H1 (cell line): ENCODE measurements around the gene MUC4. TPM values are rescaled to one million over a fixed set of nuclear protein-coding genes. Genes with fewer than 3 reads are reported as not detected.

Experiments used
- CTCF ChIA-PET: fragments of 300-600 bp; sonication (Branson Sonifier 250); formaldehyde crosslinking; loops from one replicate; lab custom pipeline; 2021; ENCODE audit not compliant: partially characterized antibody; lab: Charles Lee
- POLR2A ChIA-PET: fragments of 300-600 bp; sonication (Branson Sonifier 250); formaldehyde crosslinking; loops from one replicate; lab custom pipeline; 2021; ENCODE audit warnings: inconsistent platforms; ENCODE audit not compliant: partially characterized antibody; lab: Charles Lee
- DNase-seq, 2 experiments: peaks; one replicate each; pipeline versions ENCODE4 v3.0.0 to v3.0.0-alpha.2; 2010 to 2022; ENCODE audit warnings: low spot score in 2 of 2, low read depth in 1 of 2, mixed read lengths in 1 of 2
- FAIRE-seq: peaks from 2 replicates; lab custom pipeline; 2011; peaks lifted over from hg19 to GRCh38; lab: Jason Lieb, UNC
- H2AFZ ChIP-seq: 2 replicates; pipeline ENCODE4 v1.8.1; 2012; ENCODE audit warnings: low read length, inconsistent platforms
- H2AK5ac ChIP-seq: 2 replicates; pipeline ENCODE4 v1.6.1; 2013; ENCODE audit warnings: low read depth, low read length
- H2BK120ac ChIP-seq: replicated peaks from 2 replicates; pipeline ENCODE3; 2013; ENCODE audit warnings: low read depth, low read length, inconsistent platforms
- H2BK12ac ChIP-seq: 2 replicates; pipeline ENCODE4 v1.6.1; 2013; ENCODE audit warnings: low read depth, low read length
- H2BK15ac ChIP-seq: 2 replicates; pipeline ENCODE4 v1.6.1; 2013; ENCODE audit warnings: low read length
- H2BK20ac ChIP-seq: 2 replicates; pipeline ENCODE4 v1.6.1; 2013; ENCODE audit warnings: low read length
- H2BK5ac ChIP-seq: 2 replicates; pipeline ENCODE4 v1.6.1; 2013; ENCODE audit warnings: low read depth, low read length
- H3K14ac ChIP-seq: 2 replicates; pipeline ENCODE4 v1.6.1; 2013; ENCODE audit warnings: inconsistent platforms; ENCODE audit not compliant: insufficient read length
- H3K18ac ChIP-seq: 2 replicates; pipeline ENCODE4 v1.6.1; 2013; ENCODE audit warnings: low read length; ENCODE audit errors: extremely low read depth
- H3K23ac ChIP-seq: 2 replicates; pipeline ENCODE4 v1.6.1; 2013; ENCODE audit warnings: inconsistent platforms; ENCODE audit not compliant: insufficient read length
- H3K23me2 ChIP-seq: 2 replicates; pipeline ENCODE4 v1.6.1; 2013; ENCODE audit warnings: low read depth, low read length
- H3K27ac ChIP-seq: 2 replicates; pipeline ENCODE4 v1.6.1; 2011; ENCODE audit warnings: low read depth, low read length, inconsistent platforms
- H3K27me3 ChIP-seq, 4 experiments: replicated peaks in 1 of 4; 1 replicate in 1 of 4; 2 replicates in 3 of 4; pipeline versions ENCODE4 v1.6.1 to v1.8.1; 2011 to 2013; ENCODE audit warnings: low read length in 3 of 4, mild to moderate bottlenecking in 3 of 4, inconsistent platforms in 2 of 4, mixed read lengths in 2 of 4, moderate library complexity in 1 of 4; ENCODE audit not compliant: control insufficient read depth in 3 of 4, insufficient read depth in 3 of 4; ENCODE audit errors: extremely low read depth in 1 of 4
- H3K36me3 ChIP-seq, 4 experiments: 2 replicates each; pipeline versions ENCODE4 v1.6.1 to v1.8.1; 2011 to 2013; ENCODE audit warnings: mild to moderate bottlenecking in 4 of 4, low read length in 3 of 4, moderate library complexity in 2 of 4, control low read depth in 1 of 4, inconsistent platforms in 1 of 4; ENCODE audit not compliant: insufficient read depth in 4 of 4, control insufficient read depth in 2 of 4
- H3K4ac ChIP-seq: replicated peaks from 2 replicates; pipeline ENCODE3; 2013; ENCODE audit warnings: low read length, low read depth, mixed read lengths, inconsistent platforms; ENCODE audit not compliant: insufficient read length
- H3K4me1 ChIP-seq, 4 experiments: replicated peaks in 1 of 4; 1 replicate in 1 of 4; 2 replicates in 3 of 4; pipeline versions ENCODE4 v1.6.1 to v1.8.1; 2011 to 2013; ENCODE audit warnings: low read length in 3 of 4, inconsistent platforms in 2 of 4, mixed read lengths in 1 of 4; ENCODE audit not compliant: insufficient read depth in 4 of 4, control insufficient read depth in 3 of 4
- H3K4me2 ChIP-seq, 2 experiments: 2 replicates each; pipeline versions ENCODE4 v1.6.1 to v1.8.1; 2011 to 2013; ENCODE audit warnings: low read depth in 2 of 2, low read length in 2 of 2, control low read depth in 1 of 2, inconsistent platforms in 1 of 2, mild to moderate bottlenecking in 1 of 2; ENCODE audit not compliant: insufficient read depth in 1 of 2
- H3K4me3 ChIP-seq, 4 experiments: fragments of 200-600, 300-600 bp in 1 of 4; sonication (generic), shearing (Covaris generic), sonication (Bioruptor Twin) in 1 of 4; 2 replicates each; pipeline versions ENCODE4 v1.5.1 to v1.8.1; 2011 to 2016; ENCODE audit warnings: low read length in 4 of 4, low read depth in 3 of 4, control low read depth in 2 of 4, inconsistent platforms in 2 of 4, mild to moderate bottlenecking in 2 of 4, mixed read lengths in 1 of 4, moderate library complexity in 1 of 4; ENCODE audit not compliant: insufficient read depth in 2 of 4; ENCODE audit errors: extremely low read depth in 1 of 4
- H3K56ac ChIP-seq: replicated peaks from 2 replicates; pipeline ENCODE3; 2013; ENCODE audit warnings: low read depth, mild to moderate bottlenecking, mixed read lengths, low read length, inconsistent platforms; ENCODE audit not compliant: insufficient read length
- H3K79me1 ChIP-seq: 2 replicates; pipeline ENCODE4 v1.6.1; 2013; ENCODE audit warnings: low read depth, low read length, control low read depth
- H3K79me2 ChIP-seq, 2 experiments: 2 replicates each; pipeline versions ENCODE4 v1.6.1 to v1.8.1; 2012 to 2013; ENCODE audit warnings: low read length in 2 of 2, mild to moderate bottlenecking in 2 of 2, inconsistent platforms in 1 of 2; ENCODE audit not compliant: insufficient read depth in 2 of 2, control insufficient read depth in 1 of 2
- H3K9ac ChIP-seq, 4 experiments: replicated peaks in 1 of 4; 1 replicate in 1 of 4; 2 replicates in 3 of 4; pipeline versions ENCODE4 v1.6.1 to v1.8.1; 2011 to 2013; ENCODE audit warnings: low read depth in 3 of 4, low read length in 3 of 4, control low read depth in 2 of 4, mild to moderate bottlenecking in 2 of 4, moderate library complexity in 2 of 4, inconsistent platforms in 1 of 4; ENCODE audit errors: extremely low read depth in 1 of 4
- H3K9me3 ChIP-seq, 2 experiments: 2 replicates each; pipeline versions ENCODE4 v1.6.1 to v1.8.1; 2012 to 2013; ENCODE audit warnings: mild to moderate bottlenecking in 2 of 2, moderate library complexity in 2 of 2, control low read depth in 1 of 2, inconsistent platforms in 1 of 2, low read depth in 1 of 2, low read length in 1 of 2, mixed read lengths in 1 of 2; ENCODE audit not compliant: insufficient read depth in 2 of 2
- H4K20me1 ChIP-seq, 2 experiments: replicated peaks in 1 of 2; 2 replicates each; pipeline versions ENCODE3 to v1.8.1; 2011 to 2013; ENCODE audit warnings: inconsistent platforms in 2 of 2, low read length in 2 of 2, mild to moderate bottlenecking in 1 of 2; ENCODE audit not compliant: insufficient read depth in 2 of 2, control insufficient read depth in 1 of 2
- H4K5ac ChIP-seq: 2 replicates; pipeline ENCODE4 v1.6.1; 2013; ENCODE audit warnings: low read length, low read depth, mixed read lengths, inconsistent platforms; ENCODE audit not compliant: insufficient read length
- H4K8ac ChIP-seq: 2 replicates; pipeline ENCODE4 v1.8.0; 2013; ENCODE audit warnings: mild to moderate bottlenecking, moderate library complexity, low read length, inconsistent platforms; ENCODE audit not compliant: insufficient read depth; ENCODE audit errors: extremely low read depth
- H4K91ac ChIP-seq: replicated peaks from 2 replicates; pipeline ENCODE3; 2013; ENCODE audit warnings: low read length, mixed read lengths, inconsistent platforms; ENCODE audit not compliant: insufficient read length
- EZH2 ChIP-seq: fragments of 200-600 bp; sonication (generic); IDR thresholded peaks from 2 replicates; pipeline ENCODE4 v1.7.1; 2012; ENCODE audit warnings: low read depth, mild to moderate bottlenecking, moderate library complexity, low read length, inconsistent platforms; ENCODE audit not compliant: severe bottlenecking
- HDAC6 ChIP-seq: IDR thresholded peaks from one replicate; pipeline ENCODE4 v1.7.1; 2012; ENCODE audit warnings: low read depth, mild to moderate bottlenecking, inconsistent platforms, low read length, moderate library complexity
- POLR2A ChIP-seq, 2 experiments: IDR thresholded peaks; 1 replicate in 1 of 2; 2 replicates in 1 of 2; pipeline ENCODE4 v1.6.1; 2011; ENCODE audit warnings: low read depth in 2 of 2, low read length in 2 of 2, mild to moderate bottlenecking in 2 of 2; ENCODE audit errors: control extremely low read depth in 1 of 2
- POLR2AphosphoS5 ChIP-seq: IDR thresholded peaks from 2 replicates; pipeline ENCODE4 v1.6.1; 2011; ENCODE audit warnings: low read depth, low read length
- RBBP5 ChIP-seq: IDR thresholded peaks from 2 replicates; pipeline ENCODE4 v1.7.1; 2012; ENCODE audit warnings: low read depth, mild to moderate bottlenecking, inconsistent platforms, low read length, moderate library complexity, borderline replicate concordance
- TAF1 ChIP-seq: IDR thresholded peaks from 2 replicates; pipeline ENCODE4 v1.6.1; 2011; ENCODE audit warnings: mild to moderate bottlenecking, low read depth, low read length
- TAF7 ChIP-seq: optimal IDR thresholded peaks from 2 replicates; pipeline ENCODE3; 2011; ENCODE audit warnings: low read depth, mild to moderate bottlenecking, inconsistent platforms, low read length, moderate library complexity, borderline replicate concordance
- TBP ChIP-seq: IDR thresholded peaks from 2 replicates; pipeline ENCODE4 v1.6.1; 2011; ENCODE audit warnings: low read depth, low read length, improper control_type of control experiment
- ZNF274 ChIP-seq: IDR thresholded peaks from 2 replicates; pipeline ENCODE4 v1.7.0; 2012; ENCODE audit warnings: low read length, borderline replicate concordance; ENCODE audit errors: extremely low read depth
- WGBS, 2 experiments: shearing (Covaris generic) in 1 of 2; methylation state at CpG; one replicate each; pipeline versions ENCODE4 v1.1.6 to v1.1.7; 2013 to 2015; ENCODE audit warnings: low lambda C conversion rate in 2 of 2, mixed read lengths in 2 of 2, inconsistent platforms in 1 of 2, low coverage in 1 of 2, missing lambda C conversion rate in 1 of 2; ENCODE audit not compliant: insufficient replicate concordance in 2 of 2, insufficient coverage in 1 of 2, insufficient read length in 1 of 2; ENCODE audit errors: extremely low coverage in 1 of 2, missing lambda C conversion rate in 1 of 2; 5-methylcytosine and 5-hydroxymethylcytosine counted together
- polyA plus RNA-seq, 7 experiments: library from polyadenylated mRNA; depleted of rRNA in 3 of 7; stranded (reverse) in 5 of 7; unstranded in 2 of 7; fragments of >200 nt in 5 of 7; fragments of 200-250 nt in 2 of 7; gene quantifications; 1 replicate in 5 of 7; 2 replicates in 1 of 7; 4 replicates in 1 of 7; pipeline versions ENCODE4 v1.2.1 to v1.2.3, GENCODE V29; 2011 to 2013; ENCODE audit warnings: missing spikeins in 2 of 7, mixed read lengths in 2 of 7
- total RNA-seq: library from RNA; stranded (reverse); fragmentation: NEBNext Ultra II Directional; extraction: Animal tissue kit (Norgen Biotek cat#: 25700); gene quantifications from 2 replicates; pipeline ENCODE4 v1.2.1, GENCODE V29; 2021

MUC4 gene
- total and polyA plus RNA-seq, 2 of the 8 experiments (the other 6 are each of a cell fraction or from before 2014, with no cell fraction given) = 0.89 to 2.0 TPM

GRCh38 chr3:195754141-195754540 is 57.6 kb downstream of the MUC4 start:
- Histone ChIP-seq H3K27me3 (no peaks in the 10 kb centered on the region), H3K18ac (no peak overlapping the region), H3K27ac (no peak overlapping the region), H4K8ac (0 out of 2 replicates have a peak overlapping the region, but pooled peaks have one; percentile 80), H4K20me1 (no peaks in the 10 kb centered on the region), H2BK12ac (no peak overlapping the region), H3K36me3 (no peaks in the 10 kb centered on the region), H3K4me1 (peaks cover 0 to 10% (median 5%) of the 10 kb centered on the region in 4 experiments; a peak in 3 of 7 replicates), H3K14ac (no peak overlapping the region), H3K4ac (no peak overlapping the region), H2BK120ac (no peak overlapping the region), H4K91ac (no peak overlapping the region), H3K9me3 (no peaks in the 10 kb centered on the region), H3K23me2 (no peaks in the 10 kb centered on the region), H3K4me3 (no peak overlapping the region), H2AFZ (no peak overlapping the region), H3K9ac (no peak overlapping the region), H3K23ac (no peak overlapping the region), H2BK20ac (no peak overlapping the region), H4K5ac (no peak overlapping the region), H3K79me1 (no peaks in the 10 kb centered on the region), H2BK5ac (no peak overlapping the region), H3K4me2 (no peak overlapping the region), H3K79me2 (no peaks in the 10 kb centered on the region), H2BK15ac (no peak overlapping the region), H2AK5ac (no peak overlapping the region), H3K56ac (no peak overlapping the region)
- CTCF ChIA-PET = interaction anchor here (0.7 to 3.8 kb wide), 2 partner anchors 91 to 97 kb away, joined by 3 to 18 read pairs; no protein-coding TSS in a partner anchor
- POLR2A ChIA-PET = interaction anchor here (1.0 kb wide), 1 partner anchor 17 kb away, joined by 3 read pairs; no protein-coding TSS in a partner anchor
- DNase-seq (no peak), FAIRE-seq (no peak)
- 95% methylated on average over 19 of the region's 19 CpGs; no CpG with 5 or more reads in 1 of the 2 experiments for WGBS, 2 experiments
- TF ChIP-seq TBP (no peak), POLR2AphosphoS5 (no peak), ZNF274 (no peak), HDAC6 (no peak), EZH2 (no peak), TAF7 (no peak), TAF1 (no peak), RBBP5 (no peak), POLR2A (IDR thresholded peaks at IDR 0.05; ENCODE audit: control extremely low read depth in 1 of 2, low read depth in 2 of 2, low read length in 2 of 2) (no peak)
